Body of pancreas (tissue), 4 donors: ENCODE data around the gene FAM222B.
"Not testable (repeated sequence)": the region's sequence is repeated elsewhere in the genome, so short reads cannot be mapped to it uniquely, and the experiment has no call there.

ENCODE experiments used
- CTCF ChIP-seq, 7 experiments: fragments of 450-650 bp in 4 of 7; fragments of 200-600 bp in 3 of 7; sonication (generic) in 3 of 7; IDR thresholded peaks; one replicate each; pipeline ENCODE4 v1.5.1; 2016 to 2019; ENCODE audit warnings: antibody characterized with exemption in 7 of 7
- POLR2A ChIP-seq, 3 donors: fragments of 450-650 bp; IDR thresholded peaks; one replicate each; pipeline ENCODE4 v1.6.1; 2016; ENCODE audit warnings: antibody characterized with exemption in 3 of 3, mild to moderate bottlenecking in 2 of 3

GRCh38 chr17:28720997-28721329, 121.6 kb downstream of the FAM222B start:
- TF ChIP-seq CTCF, POLR2A (IDR thresholded peaks at IDR 0.05): not testable (repeated sequence)
